Endothelial cell of umbilical vein (primary cell): Measurements from ENCODE around the gene ALX3. TPM values are rescaled to one million over a fixed set of nuclear protein-coding genes. Genes with fewer than 3 reads are reported as not detected.

Source experiments
- BruUV-seq: library from RNA; stranded (reverse); fragments of 400-500 nt; replicated peaks from 2 replicates; lab custom pipeline; 2021; lab: Mats Ljungman, UMichigan
- CTCF ChIA-PET: fragments of 300-600, 350-600 bp; sonication (Branson Sonifier 250); formaldehyde crosslinking; loops from one replicate; lab custom pipeline; 2021; ENCODE audit warnings: antibody characterized with exemption, inconsistent platforms; lab: Charles Lee
- POLR2A ChIA-PET: fragments of 300-600, 350-600 bp; sonication (Branson Sonifier 250); formaldehyde crosslinking; loops from one replicate; lab custom pipeline; 2021; ENCODE audit warnings: antibody characterized with exemption, inconsistent platforms; lab: Charles Lee
- DNase-seq: peaks from one replicate; pipeline ENCODE4 v3.0.0-alpha.2; 2011; ENCODE audit warnings: low read depth, low spot score
- FAIRE-seq: peaks from 2 replicates; lab custom pipeline; 2011; peaks lifted over from hg19 to GRCh38; lab: Jason Lieb, UNC
- H2AFZ ChIP-seq: 2 replicates; pipeline ENCODE4 v1.6.0; 2012; ENCODE audit warnings: low read depth, low read length, control low read depth, inconsistent platforms
- H3K27ac ChIP-seq: 2 replicates; pipeline ENCODE4 v1.5.1; 2011; ENCODE audit warnings: low read depth, mild to moderate bottlenecking, control low read depth, low read length, moderate library complexity; ENCODE audit not compliant: insufficient read depth
- H3K27me3 ChIP-seq, 2 experiments: 2 replicates each; pipeline versions ENCODE4 v1.6.0 to v1.6.1; 2011; ENCODE audit warnings: low read length in 2 of 2, mixed read lengths in 1 of 2; ENCODE audit not compliant: control insufficient read depth in 2 of 2, insufficient read depth in 2 of 2
- H3K36me3 ChIP-seq, 2 experiments: 2 replicates in 1 of 2; 3 replicates in 1 of 2; pipeline ENCODE4 v1.5.1; 2011; ENCODE audit warnings: low read length in 2 of 2, mild to moderate bottlenecking in 1 of 2, moderate library complexity in 1 of 2; ENCODE audit not compliant: control insufficient read depth in 2 of 2, insufficient read depth in 2 of 2; ENCODE audit errors: extremely low read depth in 1 of 2
- H3K4me1 ChIP-seq: 3 replicates; pipeline ENCODE4 v1.5.1; 2011; ENCODE audit warnings: mild to moderate bottlenecking, low read length; ENCODE audit not compliant: control insufficient read depth, insufficient read depth; ENCODE audit errors: extremely low read depth
- H3K4me2 ChIP-seq: 2 replicates; pipeline ENCODE4 v1.6.1; 2011; ENCODE audit warnings: low read length, control low read depth, mixed read lengths; ENCODE audit not compliant: insufficient read depth
- H3K4me3 ChIP-seq, 3 experiments: fragments of 200-600 bp in 1 of 3; sonication (generic), shearing (Covaris generic) in 1 of 3; replicated peaks in 1 of 3; 2 replicates each; pipeline ENCODE4 v1.5.1; 2011 to 2016; ENCODE audit warnings: control low read depth in 3 of 3, low read length in 3 of 3, mild to moderate bottlenecking in 2 of 3, inconsistent platforms in 1 of 3, low read depth in 1 of 3, moderate library complexity in 1 of 3; ENCODE audit not compliant: insufficient read depth in 1 of 3
- H3K79me2 ChIP-seq: 2 replicates; pipeline ENCODE4 v1.6.0; 2012; ENCODE audit warnings: low read length, inconsistent platforms; ENCODE audit not compliant: control insufficient read depth, insufficient read depth
- H3K9ac ChIP-seq: replicated peaks from 2 replicates; pipeline ENCODE3; 2011; ENCODE audit warnings: low read length, control low read depth; ENCODE audit not compliant: insufficient read depth; ENCODE audit errors: extremely low read depth
- H3K9me1 ChIP-seq: replicated peaks from 3 replicates; pipeline ENCODE4 v1.6.0; 2011; ENCODE audit warnings: mild to moderate bottlenecking, low read length; ENCODE audit not compliant: control insufficient read depth, insufficient read depth; ENCODE audit errors: extremely low read depth
- H3K9me3 ChIP-seq: replicated peaks from 2 replicates; pipeline ENCODE4 v1.5.1; 2012; ENCODE audit warnings: low read length, inconsistent platforms; ENCODE audit not compliant: control insufficient read depth, insufficient read depth
- H4K20me1 ChIP-seq: replicated peaks from 2 replicates; pipeline ENCODE3; 2011; ENCODE audit warnings: mild to moderate bottlenecking, low read length; ENCODE audit not compliant: control insufficient read depth, insufficient read depth; ENCODE audit errors: extremely low read depth
- MYC ChIP-seq: IDR thresholded peaks from one replicate; pipeline ENCODE4 v1.6.1; 2011; ENCODE audit warnings: mild to moderate bottlenecking, low read depth, low read length
- dilution Hi-C: fragments of 300-500 bp; cut with MboI; formaldehyde crosslinking; loops from one replicate; pipeline ENCODE4 v1.15.0; 2019; ENCODE audit warnings: low sequenced_read_pairs; ENCODE audit not compliant: extremely low pct_ligation_motif_present
- intact Hi-C: fragments of 100-400 bp; cut with micrococcal nuclease; formaldehyde crosslinking; loops from one replicate; pipeline ENCODE4 v1.10.0; 2022
- polyA plus RNA-seq, 4 experiments: library from polyadenylated mRNA; depleted of rRNA in 3 of 4; stranded (reverse) in 3 of 4; unstranded in 1 of 4; fragments of >200 nt; gene quantifications; 2 replicates each; pipeline versions ENCODE4 v1.2.1 to v1.2.3, GENCODE V29; 2011 to 2012; ENCODE audit warnings: missing spikeins in 1 of 4
- total RNA-seq: library from RNA; stranded (reverse); gene quantifications from 2 replicates; pipeline ENCODE4 v1.2.3, GENCODE V29; 2021
- TF ChIP-seq, protein P1 (sequence below), 2 donors: IDR thresholded peaks; 1 replicate in 1 of 2; 2 replicates in 1 of 2; pipeline ENCODE4 v1.5.1; 2011; ENCODE audit warnings: low read length in 2 of 2, mild to moderate bottlenecking in 2 of 2, moderate library complexity in 2 of 2, control low read depth in 1 of 2, inconsistent platforms in 1 of 2, low read depth in 1 of 2; ENCODE audit not compliant: insufficient read depth in 1 of 2; ENCODE audit errors: extremely low read depth in 1 of 2

Gene ALX3
- total and polyA plus RNA-seq, 2 donors (not counting 3 experiments of a cell fraction or from before 2014, with no cell fraction given), result not detected

DNA sequence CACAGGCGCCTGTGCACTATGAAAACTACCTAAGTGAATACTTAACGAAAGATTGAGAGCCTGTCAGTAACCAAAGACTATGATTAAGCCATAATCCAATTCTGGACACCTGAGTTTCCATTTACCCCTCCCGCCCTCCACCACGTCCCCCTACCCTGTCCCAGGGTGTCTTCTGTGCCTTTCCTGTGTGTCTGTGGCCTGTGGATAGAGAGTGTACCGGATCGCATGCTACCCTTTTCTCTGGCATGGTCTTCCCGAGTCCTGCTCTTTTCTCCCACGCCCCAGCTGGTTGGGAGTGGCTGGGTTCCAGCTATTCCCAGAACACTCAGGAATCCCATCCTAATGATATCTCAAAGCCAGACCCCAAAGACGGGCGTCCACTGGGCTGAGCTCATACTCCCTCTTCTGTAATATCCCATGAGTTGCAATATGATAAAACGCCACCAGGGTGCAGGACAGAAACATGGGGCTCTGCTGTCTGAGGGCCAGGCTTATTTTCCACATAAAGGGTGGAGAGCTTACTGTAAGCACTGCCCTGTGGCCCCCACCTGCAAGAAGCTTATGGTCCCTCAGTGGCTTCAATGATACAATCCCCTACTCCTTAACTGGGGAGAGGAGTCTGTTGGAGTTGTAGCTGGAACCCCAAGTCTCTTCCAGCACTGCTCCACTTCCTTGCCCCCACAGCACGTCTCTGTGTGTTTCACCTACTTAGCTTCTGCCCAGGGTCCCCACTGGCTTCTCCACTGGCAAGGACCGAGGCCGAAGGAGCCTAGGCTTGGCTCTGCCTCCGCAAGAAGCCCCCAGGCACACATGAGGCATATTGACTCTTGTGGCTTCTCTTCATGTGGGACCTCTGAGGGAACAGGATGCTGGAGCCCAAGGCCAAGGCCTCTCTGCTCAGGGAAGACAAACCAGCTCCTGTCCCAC lies 17.6 kb upstream of the ALX3 start:
- dilution Hi-C loops, result no loop called here

More for the DNA sequence above, 17.6 kb upstream of the ALX3 start:
- H4K20me1 ChIP-seq, result no peaks in the 10 kb centered on the region
- H3K4me2 ChIP-seq, result no peak overlapping the region
- CTCF ChIA-PET, result interaction anchor here (0.6 to 8.3 kb wide), 28 partner anchors 11 to 686 kb away, joined by 3 to 272 read pairs (median 5); partner anchors contain the start of genes STRIP1 and UBL4B
- H3K27ac ChIP-seq, result no peak overlapping the region
- H3K36me3 ChIP-seq, result no peaks in the 10 kb centered on the region
- H3K9me1 ChIP-seq, result no peaks in the 10 kb centered on the region
- peaks cover 6% of the 10 kb centered on the region for H3K4me1 ChIP-seq
- H2AFZ ChIP-seq, result no peak overlapping the region
- H3K79me2 ChIP-seq, result no peaks in the 10 kb centered on the region
- H3K9me3 ChIP-seq, result no peaks in the 10 kb centered on the region
- POLR2A ChIA-PET, result no interaction called here
- H3K4me3 ChIP-seq, result no peak overlapping the region
- FAIRE-seq (peak; percentile 92), DNase-seq (peak; percentile 53)
- no peak overlapping the region for H3K9ac ChIP-seq
- TF ChIP-seq, protein P1, sequence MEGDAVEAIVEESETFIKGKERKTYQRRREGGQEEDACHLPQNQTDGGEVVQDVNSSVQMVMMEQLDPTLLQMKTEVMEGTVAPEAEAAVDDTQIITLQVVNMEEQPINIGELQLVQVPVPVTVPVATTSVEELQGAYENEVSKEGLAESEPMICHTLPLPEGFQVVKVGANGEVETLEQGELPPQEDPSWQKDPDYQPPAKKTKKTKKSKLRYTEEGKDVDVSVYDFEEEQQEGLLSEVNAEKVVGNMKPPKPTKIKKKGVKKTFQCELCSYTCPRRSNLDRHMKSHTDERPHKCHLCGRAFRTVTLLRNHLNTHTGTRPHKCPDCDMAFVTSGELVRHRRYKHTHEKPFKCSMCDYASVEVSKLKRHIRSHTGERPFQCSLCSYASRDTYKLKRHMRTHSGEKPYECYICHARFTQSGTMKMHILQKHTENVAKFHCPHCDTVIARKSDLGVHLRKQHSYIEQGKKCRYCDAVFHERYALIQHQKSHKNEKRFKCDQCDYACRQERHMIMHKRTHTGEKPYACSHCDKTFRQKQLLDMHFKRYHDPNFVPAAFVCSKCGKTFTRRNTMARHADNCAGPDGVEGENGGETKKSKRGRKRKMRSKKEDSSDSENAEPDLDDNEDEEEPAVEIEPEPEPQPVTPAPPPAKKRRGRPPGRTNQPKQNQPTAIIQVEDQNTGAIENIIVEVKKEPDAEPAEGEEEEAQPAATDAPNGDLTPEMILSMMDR (IDR thresholded peaks at IDR 0.05; ENCODE audit: extremely low read depth in 1 of 2, insufficient read depth in 1 of 2, low read depth in 1 of 2, low read length in 2 of 2), result peak; percentile 57 to 66
- TF ChIP-seq MYC, result no peak
- intact Hi-C loops, result loop anchor here (1.0 kb wide), 3 partner anchors 18 to 372 kb away; no protein-coding TSS in a partner anchor
- no TSS peak for BruUV-seq
- H3K27me3 ChIP-seq, result peaks cover 49% of the 10 kb centered on the region in 2 experiments
